Osteocyte (in vitro differentiated cells): ENCODE data around the gene GPR25. TPM values are rescaled to one million over a fixed set of nuclear protein-coding genes. Genes with fewer than 3 reads are reported as not detected.

ENCODE experiments used
- DNase-seq: peaks from one replicate; pipeline ENCODE4 v3.0.0; 2021; ENCODE audit warnings: mixed read lengths; ENCODE audit not compliant: unreplicated experiment; ENCODE audit errors: extremely low spot score
- H3K27ac Mint-ChIP-seq: one replicate; pipeline ENCODE4 v1.8.0; 2021; ENCODE audit warnings: mild to moderate bottlenecking, mixed read lengths; ENCODE audit not compliant: unreplicated experiment
- H3K27me3 Mint-ChIP-seq: one replicate; pipeline ENCODE4 v1.8.0; 2021; ENCODE audit warnings: mixed read lengths; ENCODE audit not compliant: unreplicated experiment
- H3K36me3 Mint-ChIP-seq: one replicate; pipeline ENCODE4 v1.8.0; 2021; ENCODE audit warnings: mixed read lengths; ENCODE audit not compliant: unreplicated experiment
- H3K4me1 Mint-ChIP-seq: one replicate; pipeline ENCODE4 v1.8.0; 2021; ENCODE audit warnings: mixed read lengths; ENCODE audit not compliant: unreplicated experiment
- H3K4me3 Mint-ChIP-seq: one replicate; pipeline ENCODE4 v1.8.0; 2021; ENCODE audit warnings: mild to moderate bottlenecking, moderate library complexity, mixed read lengths; ENCODE audit not compliant: unreplicated experiment
- H3K9me3 Mint-ChIP-seq: one replicate; pipeline ENCODE4 v1.8.0; 2021; ENCODE audit warnings: mixed read lengths; ENCODE audit not compliant: unreplicated experiment
- CTCF ChIP-seq: fragments of 200-600 bp; sonication (generic); IDR thresholded peaks from 2 replicates; pipeline ENCODE4 v1.5.0; 2021; ENCODE audit warnings: antibody characterized with exemption, mild to moderate bottlenecking, moderate library complexity
- total RNA-seq: library from RNA; stranded (reverse); gene quantifications from 2 replicates; pipeline ENCODE4 v1.2.1, GENCODE V29; 2021

Gene GPR25
- total RNA-seq, 1 donor from 2014 or later = not detected

DNA sequence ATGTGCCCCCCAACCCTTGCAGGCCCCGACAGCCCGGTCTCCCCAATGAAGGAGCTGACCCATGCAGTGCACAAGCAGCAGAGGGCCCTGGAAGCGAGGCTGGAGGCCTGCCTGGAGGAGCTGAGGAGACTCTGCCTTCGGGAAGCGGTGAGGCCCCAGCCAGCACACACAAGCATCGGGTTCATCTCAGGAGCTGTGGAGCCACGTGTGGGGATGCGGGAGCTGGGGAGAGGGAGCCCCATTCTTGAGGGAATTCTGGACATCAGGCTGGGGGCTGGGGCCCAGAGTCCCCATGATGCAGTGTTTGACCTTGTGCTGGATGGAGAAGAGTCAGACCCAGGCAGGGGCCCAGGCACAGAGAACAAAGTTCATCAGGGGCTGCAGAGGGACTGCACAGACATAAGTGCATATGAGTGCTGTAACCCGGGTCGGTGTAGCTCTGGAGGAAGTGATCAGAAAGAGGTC lies 26.7 kb downstream of the GPR25 start:
- DNase-seq = no peak
- TF ChIP-seq CTCF = no peak
- H3K9me3 Mint-ChIP-seq = no peaks in the 10 kb centered on the region
- no peak overlapping the region for H3K27ac Mint-ChIP-seq
- H3K27me3 Mint-ChIP-seq = no peaks in the 10 kb centered on the region
- no peak overlapping the region for H3K4me3 Mint-ChIP-seq
- peaks cover 16% of the 10 kb centered on the region for H3K4me1 Mint-ChIP-seq
- H3K36me3 Mint-ChIP-seq = no peaks in the 10 kb centered on the region

- peaks cover 16% of the 10 kb centered on the region for H3K4me1 Mint-ChIP-seq
- H3K4me3 Mint-ChIP-seq = no peak overlapping the region
- no peaks in the 10 kb centered on the region for H3K27me3 Mint-ChIP-seq
- DNase-seq = no peak
- no peak for TF ChIP-seq CTCF
- H3K36me3 Mint-ChIP-seq = no peaks in the 10 kb centered on the region
- no peak overlapping the region for H3K27ac Mint-ChIP-seq
- no peaks in the 10 kb centered on the region for H3K9me3 Mint-ChIP-seq
These were observed 27.4 kb downstream of the GPR25 start for GRCh38 chr1:200899954-200900867.

DNA sequence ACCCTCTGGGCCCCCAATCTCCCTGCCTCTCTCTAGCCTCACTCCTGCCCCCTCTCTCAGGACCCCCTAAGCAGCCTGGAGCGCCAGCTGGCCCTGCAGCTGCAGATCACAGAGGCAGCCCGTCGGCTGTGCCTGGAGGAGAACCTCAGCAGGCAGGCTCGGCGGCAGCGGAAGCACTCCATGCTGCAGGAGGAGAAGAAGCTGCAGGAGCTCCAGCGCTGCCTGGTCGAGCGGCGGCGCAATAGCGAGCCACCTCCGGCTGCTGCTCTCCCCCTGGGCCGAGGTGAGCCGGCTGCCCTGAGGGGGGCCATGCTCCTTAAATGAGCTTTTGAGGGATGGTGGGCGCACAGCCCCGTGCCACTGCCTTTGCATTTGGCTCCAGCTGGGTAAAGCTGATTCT lies 28.1 kb downstream of the GPR25 start:
- Mint-ChIP-seq H3K9me3 (no peaks in the 10 kb centered on the region), H3K4me3 (no peak overlapping the region), H3K36me3 (no peaks in the 10 kb centered on the region), H3K27ac (no peak overlapping the region), H3K4me1 (peaks cover 16% of the 10 kb centered on the region), H3K27me3 (no peaks in the 10 kb centered on the region)
- no peak for DNase-seq
- TF ChIP-seq CTCF = no peak

DNA sequence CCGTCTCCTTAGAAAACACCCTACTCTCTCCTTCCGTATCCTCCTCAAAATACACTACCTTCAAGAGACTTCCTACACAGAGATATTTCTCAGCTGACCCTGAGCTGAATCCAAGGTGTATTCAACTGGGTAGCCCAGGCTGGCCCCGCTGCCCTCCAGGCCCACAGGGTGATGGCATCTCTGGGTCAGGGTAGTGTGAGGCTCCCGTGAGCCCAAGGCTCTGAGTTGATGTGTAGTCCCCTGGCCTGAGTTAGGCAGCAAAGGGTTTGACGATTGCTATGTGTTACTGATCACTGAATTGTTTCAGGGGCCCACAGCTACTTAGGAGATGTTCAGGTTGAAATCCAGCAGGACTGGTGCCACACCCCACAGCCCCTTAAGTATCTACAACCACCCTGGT lies 28.6 kb downstream of the GPR25 start:
- H3K27ac Mint-ChIP-seq = no peak overlapping the region
- H3K4me3 Mint-ChIP-seq = no peak overlapping the region
- no peak for DNase-seq
- peaks cover 15% of the 10 kb centered on the region for H3K4me1 Mint-ChIP-seq
- no peak for TF ChIP-seq CTCF
- H3K9me3 Mint-ChIP-seq = no peaks in the 10 kb centered on the region
- no peaks in the 10 kb centered on the region for H3K27me3 Mint-ChIP-seq
- H3K36me3 Mint-ChIP-seq = no peaks in the 10 kb centered on the region

GRCh38 chr1:200901796-200902444 lies 29.1 kb downstream of the GPR25 start:
- Mint-ChIP-seq H3K27me3 (no peaks in the 10 kb centered on the region), H3K27ac (no peak overlapping the region), H3K9me3 (no peaks in the 10 kb centered on the region), H3K4me1 (peaks cover 11% of the 10 kb centered on the region), H3K4me3 (no peak overlapping the region), H3K36me3 (no peaks in the 10 kb centered on the region)
- no peak for TF ChIP-seq CTCF
- DNase-seq = no peak
